HepG2 (cell line): ENCODE data around the gene NAPSA. TPM values are rescaled to one million over a fixed set of nuclear protein-coding genes. Genes with fewer than 3 reads are reported as not detected.

ENCODE experiments used
- ATF7-NPFF ChIP-seq: sonication (generic); formaldehyde crosslinking; IDR thresholded peaks from 2 replicates; pipeline ENCODE4 v1.8.1; 2023; ENCODE audit warnings: mild to moderate bottlenecking, low read depth, missing genetic modification reagents, moderate library complexity
- ATRX ChIP-seq: sonication (generic); formaldehyde crosslinking; IDR thresholded peaks from 2 replicates; pipeline ENCODE4 v1.4.0; 2020; ENCODE audit warnings: missing genetic modification reagents, borderline replicate concordance
- CBX2 ChIP-seq, 2 experiments: fragments of 200-600 bp in 1 of 2; sonication (generic); formaldehyde crosslinking in 1 of 2; IDR thresholded peaks; 2 replicates each; pipeline versions ENCODE4 v1.7.0 to v1.8.1; 2018 to 2022; ENCODE audit warnings: low read depth in 2 of 2, low read length in 1 of 2, mild to moderate bottlenecking in 1 of 2, missing genetic modification reagents in 1 of 2
- CCDC6 ChIP-seq: sonication (generic); formaldehyde crosslinking; IDR thresholded peaks from 2 replicates; pipeline ENCODE4 v1.8.1; 2022; ENCODE audit warnings: mild to moderate bottlenecking, missing genetic modification reagents, moderate library complexity
- CEBPG ChIP-seq: IDR thresholded peaks from 2 replicates; pipeline ENCODE4 v1.6.1; 2016
- DMAP1 ChIP-seq: IDR thresholded peaks from 2 replicates; pipeline ENCODE4 v1.6.1; 2016
- ELF1 ChIP-seq: sonication (generic); formaldehyde crosslinking; IDR thresholded peaks from 2 replicates; pipeline ENCODE4 v1.4.0; 2020; ENCODE audit warnings: missing genetic modification reagents
- GATA4 ChIP-seq: sonication (generic); IDR thresholded peaks from 2 replicates; pipeline ENCODE4 v1.6.1; 2016; ENCODE audit warnings: antibody characterized with exemption, low read depth, borderline replicate concordance
- KLF15 ChIP-seq: sonication (generic); formaldehyde crosslinking; IDR thresholded peaks from 2 replicates; pipeline ENCODE4 v1.8.1; 2023; ENCODE audit warnings: borderline replicate concordance, mild to moderate bottlenecking, inconsistent platforms, missing genetic modification reagents, mixed read lengths
- MAFK ChIP-seq, 2 experiments: IDR thresholded peaks in 1 of 2; conservative IDR thresholded peaks in 1 of 2; 2 replicates each; pipeline ENCODE4 v1.6.1; 2011; ENCODE audit warnings: improper control_type of control experiment in 2 of 2, low read length in 2 of 2
- MLLT10 ChIP-seq: sonication (generic); formaldehyde crosslinking; IDR thresholded peaks from 2 replicates; pipeline ENCODE4 v1.4.0; 2020; ENCODE audit warnings: missing genetic modification reagents
- NCOR1 ChIP-seq: fragments of 200-600 bp; sonication (generic); IDR thresholded peaks from 2 replicates; pipeline ENCODE4 v1.7.0; 2017; ENCODE audit warnings: antibody characterized with exemption, low read length, borderline replicate concordance
- NR2F2 ChIP-seq: IDR thresholded peaks from 2 replicates; pipeline ENCODE4 v1.6.1; 2012; ENCODE audit warnings: low read depth, inconsistent platforms, borderline replicate concordance
- SMAD3 ChIP-seq: sonication (generic); formaldehyde crosslinking; IDR thresholded peaks from 2 replicates; pipeline ENCODE4 v1.4.0; 2020; ENCODE audit warnings: missing genetic modification reagents
- ZNF205 ChIP-seq: IDR thresholded peaks from 2 replicates; pipeline ENCODE4 v1.6.1; 2018; ENCODE audit warnings: missing biosample characterization, missing genetic modification reagents
- ZNF33B ChIP-seq: sonication (generic); formaldehyde crosslinking; IDR thresholded peaks from 2 replicates; pipeline ENCODE4 v1.5.1; 2020; ENCODE audit warnings: mild to moderate bottlenecking, missing genetic modification reagents
- ZNF720 ChIP-seq: sonication (generic); formaldehyde crosslinking; IDR thresholded peaks from 2 replicates; pipeline ENCODE4 v1.4.0; 2020; ENCODE audit warnings: missing genetic modification reagents
- ZSCAN29 ChIP-seq: sonication (generic); formaldehyde crosslinking; conservative IDR thresholded peaks from 2 replicates; pipeline ENCODE4 v1.4.0; 2020; ENCODE audit warnings: mild to moderate bottlenecking, missing genetic modification reagents
- polyA plus RNA-seq, 8 experiments: library from polyadenylated mRNA; depleted of rRNA in 3 of 8; stranded (reverse) in 7 of 8; unstranded in 1 of 8; fragments of >200 nt; fragmentation: Illumina TruSeq in 4 of 8; extraction: Trizol in 4 of 8; gene quantifications; 2 replicates each; pipeline versions ENCODE4 v1.2.1 to v1.2.3, GENCODE V29; 2011 to 2016; ENCODE audit warnings: low read depth in 4 of 8, missing spikeins in 1 of 8, mixed read lengths in 1 of 8; ENCODE audit not compliant: insufficient read depth in 1 of 8
- total RNA-seq, 5 experiments: library from RNA; depleted of rRNA; stranded (reverse); fragments of >200 nt; fragmentation: Illumina TruSeq; extraction: Trizol; gene quantifications; 2 replicates each; pipeline ENCODE4 v1.2.3, GENCODE V29; 2016; ENCODE audit warnings: low read depth in 1 of 5
- TF ChIP-seq, protein P1 (sequence below), 2 experiments: IDR thresholded peaks; 2 replicates each; pipeline ENCODE4 v1.6.1; 2011 to 2012; ENCODE audit warnings: low read length in 2 of 2, borderline replicate concordance in 1 of 2, low read depth in 1 of 2, mild to moderate bottlenecking in 1 of 2, moderate library complexity in 1 of 2
- TF ChIP-seq, protein P2 (sequence below): sonication (generic); formaldehyde crosslinking; IDR thresholded peaks from 2 replicates; pipeline ENCODE4 v1.4.0; 2020; ENCODE audit warnings: missing genetic modification reagents
- TF ChIP-seq, protein P3 (sequence below): sonication (generic); formaldehyde crosslinking; IDR thresholded peaks from 2 replicates; pipeline ENCODE4 v1.5.0; 2020; ENCODE audit warnings: mild to moderate bottlenecking, low read depth, missing genetic modification reagents, borderline replicate concordance
- TF ChIP-seq, protein P4 (sequence below): sonication (generic); formaldehyde crosslinking; IDR thresholded peaks from 2 replicates; pipeline ENCODE4 v1.9.0; 2022; ENCODE audit warnings: missing genetic modification reagents, mild to moderate bottlenecking, borderline replicate concordance

Gene NAPSA
- total and polyA plus RNA-seq, 2 of the 13 experiments (the other 11 are each of a cell fraction or from before 2014, with no cell fraction given) = not detected

DNA sequence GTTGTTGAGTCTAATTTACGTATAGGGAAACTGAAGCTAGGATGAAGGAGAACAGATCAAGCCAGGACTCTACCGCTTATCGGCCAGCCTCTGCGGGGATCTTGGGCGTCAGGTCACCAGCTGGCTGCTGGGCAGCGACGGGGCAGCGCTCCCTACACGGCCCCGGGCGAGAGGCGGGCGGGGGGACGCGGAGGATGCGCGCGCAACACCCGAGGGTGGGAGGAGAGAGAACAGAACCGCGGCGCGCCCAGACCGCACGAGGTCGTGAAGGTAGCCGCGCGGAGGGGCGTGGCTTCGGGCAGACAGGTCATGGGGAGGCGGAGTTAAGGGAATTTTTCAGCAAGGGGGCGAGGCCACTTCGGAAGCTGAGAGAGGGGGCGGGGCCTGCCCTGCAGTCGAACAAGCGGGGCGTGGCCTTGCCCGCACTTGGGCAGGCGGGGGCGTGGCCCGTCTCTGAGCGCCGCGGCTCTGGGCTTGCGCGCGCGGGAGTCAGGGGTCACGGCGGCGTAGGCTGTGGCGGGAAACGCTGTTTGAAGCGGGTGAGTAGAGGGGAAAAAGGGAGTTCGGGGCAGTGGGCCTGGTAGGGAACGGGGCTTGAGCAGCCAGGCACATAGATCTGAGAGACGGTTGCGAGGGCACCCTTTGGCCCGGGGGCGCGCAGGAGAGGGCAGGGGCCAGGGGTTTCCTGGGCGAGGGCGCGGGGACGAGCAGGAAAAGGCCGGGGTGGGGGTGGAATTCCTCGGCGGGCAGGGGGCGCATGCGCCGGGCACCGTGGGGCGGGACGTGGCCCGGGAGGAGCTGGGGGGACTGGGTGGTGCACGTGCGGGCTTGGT lies 18.6 kb upstream of the NAPSA start, which contains the start of gene POLD1 (continued):
- no peak for TF ChIP-seq MLLT10
- TF ChIP-seq, protein P1, sequence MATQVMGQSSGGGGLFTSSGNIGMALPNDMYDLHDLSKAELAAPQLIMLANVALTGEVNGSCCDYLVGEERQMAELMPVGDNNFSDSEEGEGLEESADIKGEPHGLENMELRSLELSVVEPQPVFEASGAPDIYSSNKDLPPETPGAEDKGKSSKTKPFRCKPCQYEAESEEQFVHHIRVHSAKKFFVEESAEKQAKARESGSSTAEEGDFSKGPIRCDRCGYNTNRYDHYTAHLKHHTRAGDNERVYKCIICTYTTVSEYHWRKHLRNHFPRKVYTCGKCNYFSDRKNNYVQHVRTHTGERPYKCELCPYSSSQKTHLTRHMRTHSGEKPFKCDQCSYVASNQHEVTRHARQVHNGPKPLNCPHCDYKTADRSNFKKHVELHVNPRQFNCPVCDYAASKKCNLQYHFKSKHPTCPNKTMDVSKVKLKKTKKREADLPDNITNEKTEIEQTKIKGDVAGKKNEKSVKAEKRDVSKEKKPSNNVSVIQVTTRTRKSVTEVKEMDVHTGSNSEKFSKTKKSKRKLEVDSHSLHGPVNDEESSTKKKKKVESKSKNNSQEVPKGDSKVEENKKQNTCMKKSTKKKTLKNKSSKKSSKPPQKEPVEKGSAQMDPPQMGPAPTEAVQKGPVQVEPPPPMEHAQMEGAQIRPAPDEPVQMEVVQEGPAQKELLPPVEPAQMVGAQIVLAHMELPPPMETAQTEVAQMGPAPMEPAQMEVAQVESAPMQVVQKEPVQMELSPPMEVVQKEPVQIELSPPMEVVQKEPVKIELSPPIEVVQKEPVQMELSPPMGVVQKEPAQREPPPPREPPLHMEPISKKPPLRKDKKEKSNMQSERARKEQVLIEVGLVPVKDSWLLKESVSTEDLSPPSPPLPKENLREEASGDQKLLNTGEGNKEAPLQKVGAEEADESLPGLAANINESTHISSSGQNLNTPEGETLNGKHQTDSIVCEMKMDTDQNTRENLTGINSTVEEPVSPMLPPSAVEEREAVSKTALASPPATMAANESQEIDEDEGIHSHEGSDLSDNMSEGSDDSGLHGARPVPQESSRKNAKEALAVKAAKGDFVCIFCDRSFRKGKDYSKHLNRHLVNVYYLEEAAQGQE (IDR thresholded peaks at IDR 0.05; ENCODE audit: borderline replicate concordance in 1 of 2, low read depth in 1 of 2, low read length in 2 of 2) = no peak
- peak; percentile 89 for TF ChIP-seq ZNF33B (CRISPR knock-in tag)
- TF ChIP-seq ELF1 (CRISPR knock-in tag) = 0 out of 2 replicates have a peak, but pooled peaks have one; percentile 12
- TF ChIP-seq CEBPG (CRISPR knock-in tag) = no peak
- TF ChIP-seq NR2F2 = peak; percentile 38; the same call in 1 of the 2 replicates
- TF ChIP-seq CCDC6 (CRISPR knock-in tag) = 0 out of 2 replicates have a peak, but pooled peaks have one; percentile 64
- TF ChIP-seq, protein P2, sequence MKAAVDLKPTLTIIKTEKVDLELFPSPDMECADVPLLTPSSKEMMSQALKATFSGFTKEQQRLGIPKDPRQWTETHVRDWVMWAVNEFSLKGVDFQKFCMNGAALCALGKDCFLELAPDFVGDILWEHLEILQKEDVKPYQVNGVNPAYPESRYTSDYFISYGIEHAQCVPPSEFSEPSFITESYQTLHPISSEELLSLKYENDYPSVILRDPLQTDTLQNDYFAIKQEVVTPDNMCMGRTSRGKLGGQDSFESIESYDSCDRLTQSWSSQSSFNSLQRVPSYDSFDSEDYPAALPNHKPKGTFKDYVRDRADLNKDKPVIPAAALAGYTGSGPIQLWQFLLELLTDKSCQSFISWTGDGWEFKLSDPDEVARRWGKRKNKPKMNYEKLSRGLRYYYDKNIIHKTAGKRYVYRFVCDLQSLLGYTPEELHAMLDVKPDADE (CRISPR knock-in tag) = no peak
- peak; percentile 57; the same call in 1 of the 2 replicates for TF ChIP-seq DMAP1
- TF ChIP-seq, protein P3, sequence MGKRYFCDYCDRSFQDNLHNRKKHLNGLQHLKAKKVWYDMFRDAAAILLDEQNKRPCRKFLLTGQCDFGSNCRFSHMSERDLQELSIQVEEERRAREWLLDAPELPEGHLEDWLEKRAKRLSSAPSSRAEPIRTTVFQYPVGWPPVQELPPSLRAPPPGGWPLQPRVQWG (CRISPR knock-in tag) = no peak
- TF ChIP-seq CBX2 (IDR thresholded peaks at IDR 0.05; ENCODE audit: low read depth, low read length) = no peak
- no peak for TF ChIP-seq CBX2 (CRISPR knock-in tag; IDR thresholded peaks at IDR 0.05; ENCODE audit: low read depth)
- TF ChIP-seq GATA4 = no peak
- no peak for TF ChIP-seq ATRX (CRISPR knock-in tag)
- no peak for TF ChIP-seq MAFK (conservative IDR thresholded peaks at IDR 0.05 in 1 of 2, IDR thresholded peaks at IDR 0.05 in 1 of 2; ENCODE audit: low read length in 2 of 2)
- no peak for TF ChIP-seq ZNF205 (CRISPR knock-in tag)
- TF ChIP-seq KLF15 = 0 out of 2 replicates have a peak, but pooled peaks have one; percentile 34
- TF ChIP-seq SMAD3 (CRISPR knock-in tag) = no peak
- TF ChIP-seq NCOR1 = no peak
- no peak for TF ChIP-seq ZSCAN29 (CRISPR knock-in tag)
- TF ChIP-seq, protein P4, sequence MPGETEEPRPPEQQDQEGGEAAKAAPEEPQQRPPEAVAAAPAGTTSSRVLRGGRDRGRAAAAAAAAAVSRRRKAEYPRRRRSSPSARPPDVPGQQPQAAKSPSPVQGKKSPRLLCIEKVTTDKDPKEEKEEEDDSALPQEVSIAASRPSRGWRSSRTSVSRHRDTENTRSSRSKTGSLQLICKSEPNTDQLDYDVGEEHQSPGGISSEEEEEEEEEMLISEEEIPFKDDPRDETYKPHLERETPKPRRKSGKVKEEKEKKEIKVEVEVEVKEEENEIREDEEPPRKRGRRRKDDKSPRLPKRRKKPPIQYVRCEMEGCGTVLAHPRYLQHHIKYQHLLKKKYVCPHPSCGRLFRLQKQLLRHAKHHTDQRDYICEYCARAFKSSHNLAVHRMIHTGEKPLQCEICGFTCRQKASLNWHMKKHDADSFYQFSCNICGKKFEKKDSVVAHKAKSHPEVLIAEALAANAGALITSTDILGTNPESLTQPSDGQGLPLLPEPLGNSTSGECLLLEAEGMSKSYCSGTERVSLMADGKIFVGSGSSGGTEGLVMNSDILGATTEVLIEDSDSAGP (CRISPR knock-in tag) = peak; percentile 76; the same call in 1 of the 2 replicates
- no peak for TF ChIP-seq ZNF720 (CRISPR knock-in tag)
- peak; percentile 72 for TF ChIP-seq ATF7-NPFF
